HCT116 (cell line): ENCODE data around the gene ANO6. TPM values are rescaled to one million over a fixed set of nuclear protein-coding genes. Genes with fewer than 3 reads are reported as not detected.

Source experiments
- ATAC-seq: fragments of 200-7000 bp; cut with Tn5 transposase; 2 replicates; pipeline ENCODE4 v1.9.1; 2020; ENCODE audit warnings: mild to moderate bottlenecking, moderate library complexity
- BruUV-seq: library from RNA; stranded (reverse); fragments of 400-500 nt; replicated peaks from 2 replicates; lab custom pipeline; 2021; lab: Mats Ljungman, UMichigan
- CTCF ChIA-PET: fragments of 300-600 bp; sonication (Branson Sonifier 250); formaldehyde crosslinking; loops from one replicate; lab custom pipeline; 2021; ENCODE audit warnings: antibody characterized with exemption; lab: Charles Lee
- POLR2A ChIA-PET: fragments of 300-600, 350-600 bp; sonication (Branson Sonifier 250); formaldehyde crosslinking; loops from one replicate; lab custom pipeline; 2021; ENCODE audit warnings: antibody characterized with exemption; lab: Charles Lee
- RAD21 ChIA-PET, 2 experiments: fragments of 300-600 bp; sonication (Branson Sonifier 250); formaldehyde crosslinking; loops; one replicate each; lab custom pipeline; 2023; ENCODE audit warnings: low total read pairs in 2 of 2; ENCODE audit not compliant: uncharacterized antibody in 2 of 2, unreplicated experiment in 2 of 2, low non-redundant PET in 1 of 2; lab: Charles Lee
- DNase-seq: peaks from one replicate; pipeline ENCODE4 v3.0.0-alpha.2; 2010; ENCODE audit warnings: low read depth, low spot score
- H2AFZ ChIP-seq: fragments of 200-600 bp; shearing (Covaris generic), sonication (generic); 2 replicates; pipeline ENCODE4 v1.6.1; 2017; ENCODE audit warnings: low read depth, mixed run types, mixed read lengths, antibody characterized with exemption, low read length; ENCODE audit not compliant: poor library complexity, severe bottlenecking
- H3K27ac ChIP-seq: 2 replicates; pipeline ENCODE4 v1.5.1; 2012; ENCODE audit warnings: low read depth, low read length
- H3K27me3 ChIP-seq: fragments of 200-600 bp; sonication (generic); 2 replicates; pipeline ENCODE4 v1.6.1; 2016; ENCODE audit warnings: mixed run types, low read length, mixed read lengths; ENCODE audit not compliant: insufficient read depth
- H3K36me3 ChIP-seq, 2 experiments: fragments of 200-500 bp in 1 of 2; fragments of 200-600 bp in 1 of 2; sonication (Bioruptor generic) in 1 of 2; sonication (generic) in 1 of 2; 2 replicates each; pipeline versions ENCODE4 v1.5.1 to v1.6.1; 2014 to 2016; ENCODE audit warnings: low read length in 2 of 2, inconsistent platforms in 1 of 2, mixed read lengths in 1 of 2, mixed run types in 1 of 2; ENCODE audit not compliant: insufficient read depth in 2 of 2, control insufficient read depth in 1 of 2
- H3K4me1 ChIP-seq, 2 experiments: fragments of 200-600 bp in 1 of 2; sonication (generic) in 1 of 2; 2 replicates each; pipeline versions ENCODE4 v1.5.1 to v1.6.1; 2012 to 2017; ENCODE audit warnings: low read length in 2 of 2, inconsistent platforms in 1 of 2, mild to moderate bottlenecking in 1 of 2, mixed read lengths in 1 of 2, mixed run types in 1 of 2, moderate library complexity in 1 of 2; ENCODE audit not compliant: insufficient read depth in 2 of 2, control insufficient read depth in 1 of 2
- H3K4me2 ChIP-seq: fragments of 200-600 bp; sonication (generic); 2 replicates; pipeline ENCODE4 v1.6.1; 2017; ENCODE audit warnings: mixed run types, low read length, mixed read lengths
- H3K4me3 ChIP-seq, 2 experiments: fragments of 200-600 bp in 1 of 2; sonication (generic) in 1 of 2; replicated peaks in 1 of 2; 2 replicates each; pipeline ENCODE4 v1.5.1; 2011 to 2016; ENCODE audit warnings: low read length in 2 of 2, control low read depth in 1 of 2, low read depth in 1 of 2, mild to moderate bottlenecking in 1 of 2, mixed read lengths in 1 of 2, mixed run types in 1 of 2
- H3K79me2 ChIP-seq: fragments of 200-600 bp; sonication (generic); 2 replicates; pipeline ENCODE4 v1.6.1; 2017; ENCODE audit warnings: mild to moderate bottlenecking, mixed run types, low read length, moderate library complexity, mixed read lengths; ENCODE audit not compliant: insufficient read depth
- H3K9ac ChIP-seq: fragments of 200-600 bp; sonication (generic); 2 replicates; pipeline ENCODE4 v1.6.1; 2016; ENCODE audit warnings: low read length, mixed read lengths
- H3K9me2 ChIP-seq: fragments of 200-600 bp; sonication (generic), shearing (Covaris generic); 2 replicates; pipeline ENCODE4 v1.6.1; 2017; ENCODE audit warnings: mixed run types, mild to moderate bottlenecking, moderate library complexity; ENCODE audit not compliant: insufficient read depth
- H3K9me3 ChIP-seq, 2 experiments: fragments of 200-500 bp in 1 of 2; fragments of 200-600 bp in 1 of 2; sonication (Bioruptor generic) in 1 of 2; sonication (generic) in 1 of 2; 2 replicates each; pipeline ENCODE4 v1.6.1; 2014 to 2017; ENCODE audit warnings: low read length in 2 of 2, mixed read lengths in 2 of 2, inconsistent platforms in 1 of 2, low read depth in 1 of 2, mild to moderate bottlenecking in 1 of 2, mixed run types in 1 of 2, moderate library complexity in 1 of 2; ENCODE audit not compliant: control insufficient read depth in 1 of 2, insufficient read depth in 1 of 2
- H4K20me1 ChIP-seq: fragments of 200-600 bp; sonication (generic), shearing (Covaris generic); 2 replicates; pipeline ENCODE4 v1.6.1; 2017; ENCODE audit warnings: mixed run types, mild to moderate bottlenecking, moderate library complexity; ENCODE audit not compliant: insufficient read depth
- ATF3 ChIP-seq: IDR thresholded peaks from 2 replicates; pipeline ENCODE4 v1.6.1; 2012
- CBX3 ChIP-seq: IDR thresholded peaks from 2 replicates; pipeline ENCODE4 v1.6.1; 2012; ENCODE audit warnings: low read depth
- CEBPB ChIP-seq: IDR thresholded peaks from 2 replicates; pipeline ENCODE4 v1.6.1; 2012; ENCODE audit warnings: low read depth
- CTCF ChIP-seq, 3 experiments: fragments of 200-600 bp in 1 of 3; sonication (generic) in 1 of 3; IDR thresholded peaks in 2 of 3; conservative IDR thresholded peaks in 1 of 3; 2 replicates each; pipeline ENCODE4 v1.5.1; 2012 to 2017; ENCODE audit warnings: low read depth in 2 of 3, low read length in 2 of 3, antibody characterized with exemption in 1 of 3, borderline replicate concordance in 1 of 3, control low read depth in 1 of 3, mild to moderate bottlenecking in 1 of 3, mixed read lengths in 1 of 3, mixed run types in 1 of 3, moderate library complexity in 1 of 3; ENCODE audit not compliant: insufficient read depth in 1 of 3
- EGR1 ChIP-seq: IDR thresholded peaks from 2 replicates; pipeline ENCODE4 v1.6.1; 2012; ENCODE audit warnings: low read depth
- EZH2 ChIP-seq: fragments of 200-600 bp; sonication (generic); IDR thresholded peaks from 2 replicates; pipeline ENCODE4 v1.6.1; 2017; ENCODE audit warnings: antibody characterized with exemption, mixed run types
- EZH2phosphoT487 ChIP-seq: fragments of 200-600 bp; IDR thresholded peaks from 2 replicates; pipeline ENCODE4 v1.6.1; 2018; ENCODE audit warnings: antibody characterized with exemption, borderline replicate concordance
- FOSL1 ChIP-seq: IDR thresholded peaks from 2 replicates; pipeline ENCODE4 v1.6.1; 2012; ENCODE audit warnings: low read depth
- JUND ChIP-seq: IDR thresholded peaks from 2 replicates; pipeline ENCODE4 v1.6.1; 2012
- MAX ChIP-seq: IDR thresholded peaks from 2 replicates; pipeline ENCODE4 v1.6.1; 2012
- POLR2A ChIP-seq: IDR thresholded peaks from 2 replicates; pipeline ENCODE4 v1.7.0; 2011; ENCODE audit warnings: borderline replicate concordance; ENCODE audit not compliant: insufficient read depth, insufficient read length; ENCODE audit errors: extremely low read depth
- POLR2AphosphoS5 ChIP-seq: IDR thresholded peaks from 2 replicates; pipeline ENCODE4 v1.6.1; 2011; ENCODE audit warnings: mild to moderate bottlenecking, low read depth, low read length, moderate library complexity
- RAD21 ChIP-seq: IDR thresholded peaks from 2 replicates; pipeline ENCODE4 v1.6.1; 2012; ENCODE audit warnings: low read depth, mild to moderate bottlenecking
- REST ChIP-seq: IDR thresholded peaks from 2 replicates; pipeline ENCODE4 v1.6.1; 2012; ENCODE audit warnings: low read depth
- SIN3A ChIP-seq: IDR thresholded peaks from 2 replicates; pipeline ENCODE4 v1.6.1; 2012; ENCODE audit warnings: low read depth
- SP1 ChIP-seq: IDR thresholded peaks from 2 replicates; pipeline ENCODE4 v1.6.1; 2012; ENCODE audit warnings: low read depth
- YY1 ChIP-seq: IDR thresholded peaks from 2 replicates; pipeline ENCODE4 v1.6.1; 2011; ENCODE audit warnings: low read length, low read depth, moderate library complexity, mild to moderate bottlenecking; ENCODE audit not compliant: insufficient replicate concordance; ENCODE audit errors: extremely low read depth
- ZBTB33 ChIP-seq: IDR thresholded peaks from 2 replicates; pipeline ENCODE4 v1.6.1; 2011; ENCODE audit warnings: mild to moderate bottlenecking, low read length, moderate library complexity; ENCODE audit not compliant: insufficient replicate concordance; ENCODE audit errors: extremely low read depth
- ZFX ChIP-seq: fragments of 450-650 bp; IDR thresholded peaks from 2 replicates; pipeline ENCODE4 v1.6.1; 2017
- ZNF274 ChIP-seq: fragments of 200-500 bp; sonication (Bioruptor generic); IDR thresholded peaks from 2 replicates; pipeline ENCODE4 v1.6.1; 2014; ENCODE audit warnings: mild to moderate bottlenecking, low read depth, low read length, inconsistent platforms
- intact Hi-C: fragments of 100-400 bp; cut with micrococcal nuclease; formaldehyde crosslinking; loops from 2 replicates; pipeline ENCODE4 v1.10.0; 2022
- total RNA-seq: library from RNA; stranded (reverse); gene quantifications from one replicate; pipeline ENCODE4 v1.2.1, GENCODE V29; 2021; ENCODE audit not compliant: unreplicated experiment

The ANO6 gene
- total RNA-seq, 1 experiment from 2014 or later, result 36.7 TPM

GRCh38 chr12:45351921-45352670, 136.2 kb downstream of the ANO6 start:
- DNase-seq, result no peak
- no peaks in the 10 kb centered on the region for H3K9me2 ChIP-seq
- ChIA-PET POLR2A (no interaction called here), CTCF (no interaction called here), RAD21 (no interaction called here)
- no peak overlapping the region for H3K4me3 ChIP-seq
- no peak overlapping the region for H3K4me2 ChIP-seq
- no peaks in the 10 kb centered on the region for H3K27me3 ChIP-seq
- no peak overlapping the region for H2AFZ ChIP-seq
- TF ChIP-seq ZNF274 (no peak), ATF3 (no peak), EZH2 (no peak), EZH2phosphoT487 (no peak), YY1 (no peak), SP1 (no peak), CEBPB (no peak), MAX (no peak), SIN3A (no peak), FOSL1 (no peak), REST (no peak), POLR2A (no peak), POLR2AphosphoS5 (no peak), ZFX (no peak), CBX3 (no peak), CTCF (IDR thresholded peaks at IDR 0.05 in 2 of 3, conservative IDR thresholded peaks at IDR 0.05 in 1 of 3; ENCODE audit: borderline replicate concordance in 1 of 3, insufficient read depth in 1 of 3, low read depth in 2 of 3, low read length in 2 of 3) (no peak), JUND (no peak), RAD21 (no peak), EGR1 (no peak), ZBTB33 (no peak)
- TF ChIP-seq, all 23 proteins: peak for 0
- Histone ChIP-seq H3K27ac (no peak overlapping the region), H3K9me3 (no peaks in the 10 kb centered on the region), H3K36me3 (peaks cover under 1 to 14% of the 10 kb centered on the region in 2 experiments; a peak in 2 of 4 replicates), H3K79me2 (no peaks in the 10 kb centered on the region), H4K20me1 (no peaks in the 10 kb centered on the region), H3K9ac (no peak overlapping the region), H3K4me1 (no peaks in the 10 kb centered on the region)
- BruUV-seq, result no TSS peak
- intact Hi-C loops, result no loop called here
- ATAC-seq, result no peak
